K562 (cell line): ENCODE data around the gene SLC12A3. TPM values are rescaled to one million over a fixed set of nuclear protein-coding genes. Genes with fewer than 3 reads are reported as not detected.

Experiments
- ATAC-seq: fragments of 200-7000 bp; cut with Tn5 transposase; 3 replicates; pipeline ENCODE4 v1.9.1; 2020; ENCODE audit warnings: moderate library complexity
- BruUV-seq: library from RNA; stranded (reverse); fragments of 400-500 nt; replicated peaks from 2 replicates; lab custom pipeline; 2021; lab: Mats Ljungman, UMichigan
- CTCF ChIA-PET: fragments of 300-600 bp; formaldehyde crosslinking; extraction: SDS; loops from one replicate; lab custom pipeline; 2021; ENCODE audit warnings: low intra/inter-chr PET ratio; lab: Yijun Ruan, JAX
- POLR2A ChIA-PET: fragments of 300-600, 350-650 bp; sonication (Branson Sonifier 250); formaldehyde crosslinking; extraction: SDS; loops from one replicate; lab custom pipeline; 2021; ENCODE audit warnings: antibody characterized with exemption, inconsistent platforms; lab: Yijun Ruan, JAX
- DNase-seq, 4 experiments: peaks; one replicate each; pipeline versions ENCODE4 v3.0.0 to v3.0.0-alpha.2; 2011 to 2018; ENCODE audit warnings: low spot score in 3 of 4, mixed read lengths in 3 of 4; ENCODE audit errors: extremely low read depth in 1 of 4
- FAIRE-seq: peaks from 2 replicates; lab custom pipeline; 2011; peaks lifted over from hg19 to GRCh38; lab: Jason Lieb, UNC
- H2AFZ ChIP-seq: 2 replicates; pipeline ENCODE4 v1.6.0; 2011; ENCODE audit warnings: low read depth, low read length, control low read depth, inconsistent platforms
- H3K27ac ChIP-seq: fragments of 200-600 bp; 3 replicates; pipeline ENCODE4 v1.8.0; 2011; ENCODE audit warnings: low read depth, mild to moderate bottlenecking, control low read depth, inconsistent platforms, low read length, moderate library complexity, mixed read lengths; ENCODE audit errors: extremely low read depth
- H3K27me3 ChIP-seq, 2 experiments: fragments of 300-600 bp in 1 of 2; 2 replicates in 1 of 2; 3 replicates in 1 of 2; pipeline versions ENCODE4 v1.6.0 to v1.8.0; 2011; ENCODE audit warnings: inconsistent platforms in 2 of 2, low read length in 2 of 2, mild to moderate bottlenecking in 1 of 2, mixed read lengths in 1 of 2, moderate library complexity in 1 of 2; ENCODE audit not compliant: control insufficient read depth in 2 of 2, insufficient read depth in 2 of 2
- H3K36me3 ChIP-seq: fragments of 300-600 bp; 3 replicates; pipeline ENCODE4 v1.8.0; 2011; ENCODE audit warnings: mild to moderate bottlenecking, low read length, inconsistent platforms; ENCODE audit not compliant: control insufficient read depth, insufficient read depth
- H3K4me1 ChIP-seq, 2 experiments: fragments of 200-600 bp in 1 of 2; replicated peaks in 1 of 2; 2 replicates in 1 of 2; 3 replicates in 1 of 2; pipeline versions ENCODE4 v1.5.1 to v1.8.0; 2011; ENCODE audit warnings: inconsistent platforms in 2 of 2, low read length in 2 of 2, mild to moderate bottlenecking in 1 of 2, mixed read lengths in 1 of 2, moderate library complexity in 1 of 2; ENCODE audit not compliant: control insufficient read depth in 2 of 2, insufficient read depth in 2 of 2
- H3K4me2 ChIP-seq: 2 replicates; pipeline ENCODE4 v1.6.1; 2011; ENCODE audit warnings: low read length, control low read depth, inconsistent platforms, mixed read lengths; ENCODE audit not compliant: insufficient read depth
- H3K4me3 ChIP-seq: fragments of 200-600 bp; sonication (generic), shearing (Covaris generic); 2 replicates; pipeline ENCODE4 v1.5.1; 2016; ENCODE audit warnings: control low read depth, inconsistent platforms
- H3K79me2 ChIP-seq: fragments of 200-600 bp; 3 replicates; pipeline ENCODE4 v1.8.0; 2011; ENCODE audit warnings: low read length, inconsistent platforms; ENCODE audit not compliant: control insufficient read depth, insufficient read depth
- H3K9ac ChIP-seq, 2 experiments: 2 replicates each; pipeline versions ENCODE4 v1.6.0 to v1.6.1; 2011; ENCODE audit warnings: low read depth in 2 of 2, low read length in 2 of 2, control low read depth in 1 of 2, inconsistent platforms in 1 of 2, mild to moderate bottlenecking in 1 of 2, mixed read lengths in 1 of 2; ENCODE audit not compliant: insufficient read depth in 1 of 2
- H3K9me1 ChIP-seq: one replicate; pipeline ENCODE4 v1.6.0; 2011; ENCODE audit warnings: inconsistent platforms, mild to moderate bottlenecking, low read length, moderate library complexity; ENCODE audit not compliant: control insufficient read depth, insufficient read depth
- H3K9me3 ChIP-seq: replicated peaks from 2 replicates; pipeline ENCODE4 v1.5.1; 2011; ENCODE audit warnings: low read depth, low read length, inconsistent platforms; ENCODE audit not compliant: control insufficient read depth, insufficient read depth
- H4K20me1 ChIP-seq: replicated peaks from 2 replicates; pipeline ENCODE4 v1.6.1; 2011; ENCODE audit warnings: low read length, inconsistent platforms, mixed read lengths; ENCODE audit not compliant: control insufficient read depth, insufficient read depth
- CBFA2T3 ChIP-seq: fragments of 450-650 bp; IDR thresholded peaks from 2 replicates; pipeline ENCODE4 v1.6.1; 2017
- ETV5 ChIP-seq: sonication (generic); formaldehyde crosslinking; IDR thresholded peaks from 2 replicates; pipeline ENCODE4 v1.4.0; 2020; ENCODE audit warnings: low read depth, mild to moderate bottlenecking, missing genetic modification reagents
- GATAD2B ChIP-seq: fragments of 450-650 bp; IDR thresholded peaks from 2 replicates; pipeline ENCODE4 v1.6.1; 2017; ENCODE audit warnings: mild to moderate bottlenecking, borderline replicate concordance
- MCM2 ChIP-seq: fragments of 450-650 bp; IDR thresholded peaks from 2 replicates; pipeline ENCODE4 v1.6.1; 2017; ENCODE audit warnings: low read depth, mild to moderate bottlenecking
- MLX ChIP-seq, 2 experiments: fragments of 450-650 bp in 1 of 2; sonication (generic) in 1 of 2; formaldehyde crosslinking; conservative IDR thresholded peaks; 2 replicates each; pipeline versions ENCODE4 v1.4.0 to v1.8.1; 2020 to 2022; ENCODE audit warnings: mild to moderate bottlenecking in 1 of 2, missing genetic modification reagents in 1 of 2
- ZNF175 ChIP-seq: fragments of 200-800 bp; sonication (Bioruptor generic); IDR thresholded peaks from 2 replicates; pipeline ENCODE4 v1.6.1; 2016; ENCODE audit warnings: low read depth, mild to moderate bottlenecking, missing genetic modification characterization, missing compliant biosample characterization
- ZNF23 ChIP-seq: fragments of 250-450 bp; sonication (Bioruptor Pico); IDR thresholded peaks from 2 replicates; pipeline ENCODE4 v1.4.0; 2020; ENCODE audit warnings: mild to moderate bottlenecking
- WGBS: fragments of 100-300 bp; shearing (Covaris generic); methylation state at CpG from one replicate; pipeline ENCODE4 v1.1.6; 2016; ENCODE audit warnings: low coverage, mixed read lengths; ENCODE audit not compliant: insufficient coverage; ENCODE audit errors: missing lambda C conversion rate; 5-methylcytosine and 5-hydroxymethylcytosine counted together
- in situ Hi-C: fragments of 300-500 bp; cut with MboI; formaldehyde crosslinking; loops from 4 replicates; pipeline ENCODE4 v1.15.0; 2018; ENCODE audit warnings: inconsistent platforms, mixed read lengths
- intact Hi-C: fragments of 100-400 bp; cut with micrococcal nuclease; formaldehyde crosslinking; loops from 2 replicates; pipeline ENCODE4 v1.14.2; 2022
- polyA plus RNA-seq, 8 experiments: library from polyadenylated mRNA; depleted of rRNA in 4 of 8; stranded (reverse) in 5 of 8; unstranded in 3 of 8; fragments of >200 nt; fragmentation: Nextera tagmentation in 2 of 8; fragmentation: Illumina TruSeq in 1 of 8; extraction: Ambion mirVana in 2 of 8; extraction: Trizol in 1 of 8; gene quantifications; 2 replicates each; pipeline versions ENCODE4 v1.2.1 to v1.2.3, GENCODE V29; 2011 to 2014; ENCODE audit warnings: inconsistent platforms in 1 of 8, missing spikeins in 1 of 8
- total RNA-seq, 7 experiments: library from RNA; depleted of rRNA in 6 of 7; stranded (reverse); fragments of >200 nt in 6 of 7; fragmentation: Illumina TruSeq in 2 of 7; extraction: Trizol in 2 of 7; gene quantifications; 2 replicates each; pipeline versions ENCODE4 v1.2.1 to v1.2.3, GENCODE V29; 2011 to 2021; ENCODE audit warnings: low replicate concordance in 1 of 7

SLC12A3 gene
- total and polyA plus RNA-seq, 9 of the 15 experiments (the other 6 are each of a cell fraction or from before 2014, with no cell fraction given) = not detected

DNA sequence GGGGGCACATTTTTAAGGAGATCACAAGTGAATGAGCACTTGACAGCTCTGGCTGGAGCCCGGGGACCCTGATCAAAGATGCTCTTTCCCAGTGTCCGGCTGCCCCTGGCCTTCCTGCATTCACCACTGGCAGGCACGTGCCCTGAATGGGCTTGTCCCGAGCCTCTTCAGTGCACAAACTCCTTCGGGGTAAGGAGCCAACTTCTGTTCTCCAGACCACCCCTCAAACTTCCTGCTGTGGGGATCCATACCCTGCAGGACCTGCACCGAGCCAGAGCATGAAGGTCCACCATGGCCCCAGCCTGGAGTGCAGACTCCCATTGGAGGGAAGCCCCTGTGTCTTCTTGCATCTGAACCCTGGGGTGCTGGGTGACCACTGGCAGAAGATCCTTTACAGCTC, 9.8 kb upstream of the SLC12A3 start:
- ATAC-seq = no peak
- Histone ChIP-seq H3K9me3 (no peaks in the 10 kb centered on the region), H4K20me1 (no peaks in the 10 kb centered on the region), H3K9ac (no peak overlapping the region), H3K27ac (no peak overlapping the region), H3K9me1 (no peaks in the 10 kb centered on the region), H3K4me2 (no peak overlapping the region), H3K4me1 (no peaks in the 10 kb centered on the region), H3K4me3 (no peak overlapping the region), H3K79me2 (no peaks in the 10 kb centered on the region), H3K36me3 (no peaks in the 10 kb centered on the region), H2AFZ (no peak overlapping the region), H3K27me3 (peaks cover 0 to 8% of the 10 kb centered on the region in 2 experiments; a peak in 1 of 5 replicates)
- no TSS peak for BruUV-seq
- WGBS = 22% methylated on average over 6 of the region's 6 CpGs
- TF ChIP-seq MCM2 (no peak), ZNF23 (CRISPR knock-in tag) (no peak), GATAD2B (no peak), ZNF175 (CRISPR knock-in tag) (no peak)
- no peak for DNase-seq
- intact Hi-C loops = no loop called here
- ChIA-PET CTCF (no interaction called here), POLR2A (interaction anchor here (0.8 to 1.8 kb wide), 4 partner anchors 8 to 78 kb away, joined by 3 to 8 read pairs (median 4); no protein-coding TSS in a partner anchor)
- in situ Hi-C loops = no loop called here
- FAIRE-seq = no peak

DNA sequence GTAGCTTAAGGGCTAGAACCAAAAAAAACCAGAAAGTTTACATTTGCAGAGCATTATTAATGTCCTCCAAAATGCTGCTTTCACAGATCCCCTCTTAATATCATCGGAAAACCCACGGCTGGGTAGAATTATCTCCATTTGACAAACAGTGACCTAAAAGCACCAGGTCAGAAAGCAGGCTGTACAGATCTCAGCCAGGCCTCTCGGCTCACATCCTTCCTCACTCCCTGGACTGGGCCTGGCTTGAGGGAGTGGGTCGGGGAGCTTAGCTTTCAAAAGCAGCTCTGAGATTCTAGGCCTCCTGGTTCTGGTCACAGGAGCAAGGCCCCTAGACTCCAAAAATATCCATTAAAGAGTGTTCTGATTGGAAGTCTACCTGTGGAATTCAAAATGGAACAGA, 9.1 kb upstream of the SLC12A3 start:
- 6% methylated on average over 4 of the region's 4 CpGs for WGBS
- H3K4me1 ChIP-seq = no peaks in the 10 kb centered on the region

More for the DNA sequence above, 9.1 kb upstream of the SLC12A3 start:
- no peak overlapping the region for H3K9ac ChIP-seq
- intact Hi-C loops = no loop called here
- POLR2A ChIA-PET = interaction anchor here (0.8 to 1.8 kb wide), 5 partner anchors 9 to 85 kb away, joined by 3 to 8 read pairs (median 3); no protein-coding TSS in a partner anchor
- no peaks in the 10 kb centered on the region for H3K36me3 ChIP-seq
- CTCF ChIA-PET = no interaction called here
- FAIRE-seq = no peak
- H2AFZ ChIP-seq = no peak overlapping the region
- in situ Hi-C loops = no loop called here
- no peaks in the 10 kb centered on the region for H3K9me1 ChIP-seq
- no peak overlapping the region for H3K4me3 ChIP-seq
- TF ChIP-seq ETV5 (CRISPR knock-in tag) (no peak), CBFA2T3 (0 out of 2 replicates have a peak, but pooled peaks have one; percentile 7), MLX (CRISPR knock-in tag; conservative IDR thresholded peaks at IDR 0.05) (no peak)
- TF ChIP-seq, all 486 proteins: peak for 1
- H3K27me3 ChIP-seq = peaks cover 0 to 8% of the 10 kb centered on the region in 2 experiments; a peak in 1 of 5 replicates
- H3K9me3 ChIP-seq = no peaks in the 10 kb centered on the region
- no TSS peak for BruUV-seq
- H3K4me2 ChIP-seq = no peak overlapping the region
- H3K79me2 ChIP-seq = no peaks in the 10 kb centered on the region
- DNase-seq (no peak), ATAC-seq (no peak)
- H4K20me1 ChIP-seq = no peaks in the 10 kb centered on the region
- no peak overlapping the region for H3K27ac ChIP-seq
